Cardiac muscle cell (in vitro differentiated cells and primary cell): Measurements from ENCODE around the gene KIAA0753. TPM values are rescaled to one million over a fixed set of nuclear protein-coding genes. Genes with fewer than 3 reads are reported as not detected.

ENCODE experiments used
- DNase-seq, 2 donors: peaks; one replicate each; pipeline versions ENCODE4 v3.0.0 to v3.0.0-alpha.2; 2010 to 2017; ENCODE audit warnings: low read depth in 1 of 2, low spot score in 1 of 2
- H3K27ac ChIP-seq: fragments of 200-600 bp; sonication (generic); 2 replicates; pipeline ENCODE4 v1.5.1; 2016
- H3K27me3 ChIP-seq: fragments of 200-600 bp; sonication (generic); 2 replicates; pipeline ENCODE4 v1.6.0; 2016; ENCODE audit warnings: control low read depth
- H3K36me3 ChIP-seq: fragments of 200-600 bp; sonication (generic); 2 replicates; pipeline ENCODE4 v1.5.1; 2016; ENCODE audit warnings: control low read depth
- H3K4me1 ChIP-seq: fragments of 200-600 bp; sonication (generic); 2 replicates; pipeline ENCODE4 v1.8.1; 2017; ENCODE audit warnings: low read depth, mild to moderate bottlenecking, mixed run types
- H3K4me3 ChIP-seq: fragments of 200-600 bp; sonication (generic); 2 replicates; pipeline ENCODE4 v1.5.1; 2016; ENCODE audit warnings: mild to moderate bottlenecking
- H3K9me3 ChIP-seq: fragments of 200-600 bp; sonication (generic); 2 replicates; pipeline ENCODE4 v1.5.1; 2017; ENCODE audit warnings: low read depth, mild to moderate bottlenecking, control low read depth
- polyA plus RNA-seq: library from polyadenylated mRNA; unstranded; fragments of >200 nt; fragmentation: Nextera tagmentation; extraction: Ambion mirVana; gene quantifications from 2 replicates; pipeline ENCODE4 v1.2.1, GENCODE V29; 2016
- total RNA-seq: library from RNA; depleted of rRNA; stranded (reverse); fragments of >200 nt; gene quantifications from 2 replicates; pipeline ENCODE4 v1.2.3, GENCODE V29; 2016
- TF ChIP-seq, protein P1 (sequence below): IDR thresholded peaks from 2 replicates; pipeline ENCODE4 v1.5.1; 2012; ENCODE audit warnings: low read depth, mild to moderate bottlenecking, low read length

The KIAA0753 gene
- total and polyA plus RNA-seq, 2 experiments from 2014 or later, result 9.2 to 13.5 TPM

DNA sequence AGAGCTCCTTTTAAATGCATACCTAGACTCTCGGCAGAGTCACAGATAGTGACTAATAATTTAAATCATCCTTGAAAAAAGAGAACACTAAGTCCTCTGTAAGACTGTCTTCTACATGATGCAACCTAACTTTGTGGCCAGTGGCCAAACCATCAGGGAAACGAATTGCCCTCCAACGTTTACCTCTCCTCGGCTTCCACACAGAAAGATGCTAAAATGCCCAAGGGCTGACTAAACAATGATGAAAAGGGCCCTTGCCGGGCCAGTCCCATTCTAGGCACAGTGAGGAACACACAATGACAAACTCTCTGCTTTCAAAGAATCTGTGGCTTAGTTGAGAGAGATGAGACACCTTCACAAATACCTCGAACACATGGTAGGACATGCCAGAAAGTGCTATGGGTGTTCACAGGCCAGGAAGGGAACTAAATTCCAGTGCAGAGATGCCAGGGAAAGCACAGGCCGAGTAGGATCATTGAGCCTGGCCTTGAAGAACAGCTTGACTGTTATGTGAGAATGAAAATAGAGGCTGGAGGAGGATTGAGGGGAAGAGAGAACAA is 48.8 kb downstream of the KIAA0753 start:
- Histone ChIP-seq H3K4me1 (no peaks in the 10 kb centered on the region), H3K27ac (no peak overlapping the region), H3K9me3 (no peaks in the 10 kb centered on the region), H3K27me3 (no peaks in the 10 kb centered on the region), H3K4me3 (no peak overlapping the region), H3K36me3 (peaks cover 71% of the 10 kb centered on the region)
- DNase-seq, result peak in 1 of 2 donors; percentile 84
- TF ChIP-seq, protein P1, sequence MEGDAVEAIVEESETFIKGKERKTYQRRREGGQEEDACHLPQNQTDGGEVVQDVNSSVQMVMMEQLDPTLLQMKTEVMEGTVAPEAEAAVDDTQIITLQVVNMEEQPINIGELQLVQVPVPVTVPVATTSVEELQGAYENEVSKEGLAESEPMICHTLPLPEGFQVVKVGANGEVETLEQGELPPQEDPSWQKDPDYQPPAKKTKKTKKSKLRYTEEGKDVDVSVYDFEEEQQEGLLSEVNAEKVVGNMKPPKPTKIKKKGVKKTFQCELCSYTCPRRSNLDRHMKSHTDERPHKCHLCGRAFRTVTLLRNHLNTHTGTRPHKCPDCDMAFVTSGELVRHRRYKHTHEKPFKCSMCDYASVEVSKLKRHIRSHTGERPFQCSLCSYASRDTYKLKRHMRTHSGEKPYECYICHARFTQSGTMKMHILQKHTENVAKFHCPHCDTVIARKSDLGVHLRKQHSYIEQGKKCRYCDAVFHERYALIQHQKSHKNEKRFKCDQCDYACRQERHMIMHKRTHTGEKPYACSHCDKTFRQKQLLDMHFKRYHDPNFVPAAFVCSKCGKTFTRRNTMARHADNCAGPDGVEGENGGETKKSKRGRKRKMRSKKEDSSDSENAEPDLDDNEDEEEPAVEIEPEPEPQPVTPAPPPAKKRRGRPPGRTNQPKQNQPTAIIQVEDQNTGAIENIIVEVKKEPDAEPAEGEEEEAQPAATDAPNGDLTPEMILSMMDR, result no peak

DNA sequence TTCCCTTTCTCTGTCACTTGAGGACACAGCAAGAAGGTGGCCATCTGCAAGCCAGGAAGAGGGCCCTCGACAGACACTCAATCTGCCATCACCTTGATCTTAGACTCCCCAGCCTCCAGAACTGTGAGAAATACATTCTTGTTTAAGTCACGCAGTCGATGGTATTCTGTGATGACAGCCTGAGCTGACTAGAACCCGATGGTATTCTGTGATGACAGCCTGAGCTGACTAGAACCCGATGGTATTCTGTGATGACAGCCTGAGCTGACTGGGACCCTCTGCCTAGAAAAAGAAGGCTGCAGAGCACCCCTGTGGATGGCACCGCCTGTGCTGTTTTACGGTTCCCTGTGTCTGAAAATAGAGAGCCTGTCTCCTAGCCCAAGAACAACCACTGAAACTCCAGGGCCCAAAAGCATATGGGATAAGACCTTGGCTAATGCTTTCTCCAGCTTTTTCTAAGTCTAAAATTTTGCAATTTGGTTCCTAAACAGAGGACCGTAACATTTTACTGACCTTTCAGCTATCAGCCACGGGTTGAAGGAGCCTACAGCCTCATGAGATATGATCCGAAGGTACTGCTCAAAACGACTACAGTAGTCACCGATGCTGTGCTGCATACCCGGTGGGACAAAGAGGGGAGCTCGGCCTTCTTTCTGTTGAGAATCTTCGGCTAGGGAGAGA is 51.1 kb downstream of the KIAA0753 start:
- peaks cover 68% of the 10 kb centered on the region for H3K36me3 ChIP-seq
- H3K4me1 ChIP-seq, result no peaks in the 10 kb centered on the region
- no peak overlapping the region for H3K27ac ChIP-seq
- H3K9me3 ChIP-seq, result no peaks in the 10 kb centered on the region
- H3K4me3 ChIP-seq, result no peak overlapping the region
- H3K27me3 ChIP-seq, result no peaks in the 10 kb centered on the region
- TF ChIP-seq, protein P1, result no peak
- peak in 1 of 2 donors; percentile 56 for DNase-seq

DNA sequence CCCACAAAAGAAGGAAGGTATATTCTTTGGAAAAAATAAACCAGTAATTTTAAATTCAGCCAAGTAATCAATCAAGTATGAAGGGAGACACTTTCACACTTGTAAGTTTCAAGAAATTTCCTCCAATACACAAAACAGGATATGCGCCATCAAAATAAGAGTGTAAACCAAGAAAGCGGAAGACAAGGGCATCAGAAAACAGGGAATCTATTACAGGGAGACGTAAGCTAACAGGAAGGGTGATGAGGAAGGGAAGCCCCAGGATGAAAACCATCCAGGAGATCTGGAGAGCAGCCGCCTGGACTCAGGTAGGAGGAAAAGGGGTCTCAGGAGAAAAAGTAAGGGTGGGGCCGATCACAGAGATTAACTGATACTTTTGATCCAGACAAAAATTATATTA is 52.3 kb downstream of the KIAA0753 start:
- TF ChIP-seq, protein P1, result no peak
- H3K4me1 ChIP-seq, result no peaks in the 10 kb centered on the region
- no peak overlapping the region for H3K27ac ChIP-seq
- H3K9me3 ChIP-seq, result no peaks in the 10 kb centered on the region
- peaks cover 61% of the 10 kb centered on the region for H3K36me3 ChIP-seq
- DNase-seq, result no peak
- H3K27me3 ChIP-seq, result no peaks in the 10 kb centered on the region
- no peak overlapping the region for H3K4me3 ChIP-seq

DNA sequence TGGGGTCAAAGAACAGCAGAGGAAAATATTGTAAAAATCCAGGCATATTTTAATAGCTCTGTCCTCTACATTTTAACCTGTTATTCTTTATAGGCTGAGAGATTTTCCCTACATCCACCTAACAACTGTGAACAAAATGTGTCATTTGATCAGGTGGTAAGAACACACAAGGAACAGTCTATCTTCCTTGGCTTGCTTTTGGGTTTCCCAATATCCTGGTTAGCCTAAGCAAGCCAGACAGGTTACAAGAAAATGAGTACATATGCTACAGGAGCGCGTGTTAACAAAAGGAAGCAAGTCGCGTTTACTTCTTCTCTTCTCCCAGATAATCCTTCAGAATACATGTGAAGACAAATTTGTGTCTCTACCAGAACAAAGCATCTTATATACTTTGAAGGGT is 53.2 kb downstream of the KIAA0753 start:
- TF ChIP-seq, protein P1, result no peak
- Histone ChIP-seq H3K27ac (no peak overlapping the region), H3K36me3 (peaks cover 60% of the 10 kb centered on the region), H3K4me3 (no peak overlapping the region), H3K4me1 (no peaks in the 10 kb centered on the region), H3K27me3 (no peaks in the 10 kb centered on the region), H3K9me3 (no peaks in the 10 kb centered on the region)
- DNase-seq, result no peak

DNA sequence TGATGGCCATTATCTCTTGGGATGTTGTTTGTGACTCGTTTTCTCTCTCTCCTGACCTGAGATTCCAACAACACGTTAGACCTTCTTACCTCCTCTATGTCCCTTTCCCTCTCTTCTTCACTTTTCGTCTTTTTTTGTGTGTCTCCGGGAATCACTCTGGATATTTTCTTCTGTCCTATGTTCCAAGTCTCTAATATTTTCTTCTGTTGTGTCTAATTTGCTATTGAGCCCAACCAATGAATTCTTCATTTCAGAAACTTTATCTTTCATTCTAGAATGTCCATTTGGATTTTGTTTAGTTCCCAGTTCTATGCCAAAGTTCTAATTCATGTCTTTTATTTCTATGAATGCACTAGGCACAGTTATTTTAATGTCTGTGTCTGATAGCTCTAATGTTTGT is 57.1 kb downstream of the KIAA0753 start:
- no peak for DNase-seq
- Histone ChIP-seq H3K9me3 (no peaks in the 10 kb centered on the region), H3K27ac (no peak overlapping the region), H3K4me3 (no peak overlapping the region), H3K27me3 (no peaks in the 10 kb centered on the region), H3K36me3 (peaks cover 34% of the 10 kb centered on the region), H3K4me1 (no peaks in the 10 kb centered on the region)
- TF ChIP-seq, protein P1, result no peak
